Measurements from ENCODE around the gene COX5A.

COX5A gene

GRCh38 chr15:74937590-74938371, at the start of gene COX5A:
Gene COX5A, minus strand, starts transcription at chr15:74938073. Its CDS starts 59 bp downstream, at chr15:74938014.
- peak; percentile 94 for DNase-seq
- in situ Hi-C loops (cut with HindIII; ENCODE audit: low pct_ligation_motif_present, low pct_unique_long_range_greater_than_20kb, low sequenced_read_pairs), result no loop called here

- in situ Hi-C loops (cut with HindIII; ENCODE audit: low pct_ligation_motif_present, low pct_unique_long_range_greater_than_20kb, low sequenced_read_pairs), result no loop called here
- DNase-seq, result peak; percentile 55
Observed at GRCh38 chr15:74983725-74984231, 45.9 kb upstream of the COX5A start.

- DNase-seq, result no peak
Observed at GRCh38 chr15:74982183-74982582, 44.3 kb upstream of the COX5A start.

GRCh38 chr15:74978503-74978902, 40.6 kb upstream of the COX5A start:
- DNase-seq, result peak; percentile 56
- in situ Hi-C loops (cut with HindIII; ENCODE audit: low pct_ligation_motif_present, low pct_unique_long_range_greater_than_20kb, low sequenced_read_pairs), result no loop called here

More at GRCh38 chr15:74982183-74982582, 44.3 kb upstream of the COX5A start:
- in situ Hi-C loops (cut with HindIII; ENCODE audit: low pct_ligation_motif_present, low pct_unique_long_range_greater_than_20kb, low sequenced_read_pairs), result no loop called here

- no peak for DNase-seq
- in situ Hi-C loops (cut with HindIII; ENCODE audit: low pct_ligation_motif_present, low pct_unique_long_range_greater_than_20kb, low sequenced_read_pairs), result no loop called here
Observed at GRCh38 chr15:74978077-74978476, 40.2 kb upstream of the COX5A start.

GRCh38 chr15:74977599-74977998, 39.7 kb upstream of the COX5A start:
- in situ Hi-C loops (cut with HindIII; ENCODE audit: low pct_ligation_motif_present, low pct_unique_long_range_greater_than_20kb, low sequenced_read_pairs), result no loop called here
- DNase-seq, result no peak

- in situ Hi-C loops (cut with HindIII; ENCODE audit: low pct_ligation_motif_present, low pct_unique_long_range_greater_than_20kb, low sequenced_read_pairs), result no loop called here
Observed at GRCh38 chr15:74976159-74976558, 38.3 kb upstream of the COX5A start.

GRCh38 chr15:74967670-74968069, 29.8 kb upstream of the COX5A start:
- DNase-seq, result no peak
- in situ Hi-C loops (cut with HindIII; ENCODE audit: low pct_ligation_motif_present, low pct_unique_long_range_greater_than_20kb, low sequenced_read_pairs), result no loop called here

More at GRCh38 chr15:74976159-74976558, 38.3 kb upstream of the COX5A start:
- DNase-seq, result no peak

- in situ Hi-C loops (cut with HindIII; ENCODE audit: low pct_ligation_motif_present, low pct_unique_long_range_greater_than_20kb, low sequenced_read_pairs), result no loop called here
Observed at GRCh38 chr15:74964794-74965193, 26.9 kb upstream of the COX5A start.

GRCh38 chr15:74963213-74963612, 25.3 kb upstream of the COX5A start:
- in situ Hi-C loops (cut with HindIII; ENCODE audit: low pct_ligation_motif_present, low pct_unique_long_range_greater_than_20kb, low sequenced_read_pairs), result no loop called here
- DNase-seq, result no peak

More at GRCh38 chr15:74964794-74965193, 26.9 kb upstream of the COX5A start:
- peak; percentile 25 for DNase-seq

- DNase-seq, result no peak
- in situ Hi-C loops (cut with HindIII; ENCODE audit: low pct_ligation_motif_present, low pct_unique_long_range_greater_than_20kb, low sequenced_read_pairs), result no loop called here
Observed at GRCh38 chr15:74962671-74963070, 24.8 kb upstream of the COX5A start.

- in situ Hi-C loops (cut with HindIII; ENCODE audit: low pct_ligation_motif_present, low pct_unique_long_range_greater_than_20kb, low sequenced_read_pairs), result no loop called here
- DNase-seq, result no peak
Observed at GRCh38 chr15:74962219-74962618, 24.3 kb upstream of the COX5A start.

- in situ Hi-C loops (cut with HindIII; ENCODE audit: low pct_ligation_motif_present, low pct_unique_long_range_greater_than_20kb, low sequenced_read_pairs), result no loop called here
- no peak for DNase-seq
Observed at GRCh38 chr15:74961616-74962015, 23.7 kb upstream of the COX5A start.

GRCh38 chr15:74960995-74961588, 23.2 kb upstream of the COX5A start:
- in situ Hi-C loops (cut with HindIII; ENCODE audit: low pct_ligation_motif_present, low pct_unique_long_range_greater_than_20kb, low sequenced_read_pairs), result no loop called here
- no peak for DNase-seq

- in situ Hi-C loops (cut with HindIII; ENCODE audit: low pct_ligation_motif_present, low pct_unique_long_range_greater_than_20kb, low sequenced_read_pairs), result no loop called here
- no peak for DNase-seq
Observed at GRCh38 chr15:74960286-74960685, 22.4 kb upstream of the COX5A start.

- DNase-seq, result no peak
- in situ Hi-C loops (cut with HindIII; ENCODE audit: low pct_ligation_motif_present, low pct_unique_long_range_greater_than_20kb, low sequenced_read_pairs), result no loop called here
Observed at GRCh38 chr15:74959586-74959939, 21.7 kb upstream of the COX5A start.

GRCh38 chr15:74958908-74959585, 21.2 kb upstream of the COX5A start:
- DNase-seq, result no peak
- in situ Hi-C loops (cut with HindIII; ENCODE audit: low pct_ligation_motif_present, low pct_unique_long_range_greater_than_20kb, low sequenced_read_pairs), result no loop called here

- in situ Hi-C loops (cut with HindIII; ENCODE audit: low pct_ligation_motif_present, low pct_unique_long_range_greater_than_20kb, low sequenced_read_pairs), result no loop called here
- no peak for DNase-seq
Observed at GRCh38 chr15:74958320-74958907, 20.5 kb upstream of the COX5A start.

GRCh38 chr15:74957476-74958035, 19.7 kb upstream of the COX5A start:
- DNase-seq, result peak; percentile 60
- in situ Hi-C loops (cut with HindIII; ENCODE audit: low pct_ligation_motif_present, low pct_unique_long_range_greater_than_20kb, low sequenced_read_pairs), result no loop called here
